Brain microvascular endothelial cell (primary cell): ENCODE results near the gene ABO.

Experiments
- DNase-seq: peaks from one replicate; pipeline ENCODE4 v3.0.0-alpha.2; 2020
- H3K27ac ChIP-seq: fragments of 250-450 bp; sonication (Bioruptor Pico); 2 replicates; pipeline ENCODE4 v1.5.1; 2020; ENCODE audit warnings: mild to moderate bottlenecking, moderate library complexity
- H3K27me3 ChIP-seq: fragments of 250-450 bp; sonication (Bioruptor Pico); replicated peaks from 2 replicates; pipeline ENCODE4 v1.5.1; 2020; ENCODE audit warnings: mild to moderate bottlenecking
- H3K36me3 ChIP-seq: fragments of 250-450 bp; sonication (Bioruptor Pico); replicated peaks from 2 replicates; pipeline ENCODE4 v1.5.1; 2020; ENCODE audit warnings: mild to moderate bottlenecking
- H3K4me3 ChIP-seq: 2 replicates; pipeline ENCODE4 v1.5.1; 2011; ENCODE audit warnings: low read depth, mild to moderate bottlenecking, control low read depth, low read length, moderate library complexity
- in situ Hi-C: cut with HindIII; loops from 2 replicates; pipeline ENCODE4 v1.10.0; 2017; ENCODE audit warnings: low sequenced_read_pairs, low pct_ligation_motif_present
- TF ChIP-seq, protein P1 (sequence below): IDR thresholded peaks from 2 replicates; pipeline ENCODE4 v1.5.1; 2011; ENCODE audit warnings: low read depth, mild to moderate bottlenecking, moderate library complexity, low read length, control low read depth, inconsistent platforms; ENCODE audit errors: missing control alignments

Gene ABO

DNA sequence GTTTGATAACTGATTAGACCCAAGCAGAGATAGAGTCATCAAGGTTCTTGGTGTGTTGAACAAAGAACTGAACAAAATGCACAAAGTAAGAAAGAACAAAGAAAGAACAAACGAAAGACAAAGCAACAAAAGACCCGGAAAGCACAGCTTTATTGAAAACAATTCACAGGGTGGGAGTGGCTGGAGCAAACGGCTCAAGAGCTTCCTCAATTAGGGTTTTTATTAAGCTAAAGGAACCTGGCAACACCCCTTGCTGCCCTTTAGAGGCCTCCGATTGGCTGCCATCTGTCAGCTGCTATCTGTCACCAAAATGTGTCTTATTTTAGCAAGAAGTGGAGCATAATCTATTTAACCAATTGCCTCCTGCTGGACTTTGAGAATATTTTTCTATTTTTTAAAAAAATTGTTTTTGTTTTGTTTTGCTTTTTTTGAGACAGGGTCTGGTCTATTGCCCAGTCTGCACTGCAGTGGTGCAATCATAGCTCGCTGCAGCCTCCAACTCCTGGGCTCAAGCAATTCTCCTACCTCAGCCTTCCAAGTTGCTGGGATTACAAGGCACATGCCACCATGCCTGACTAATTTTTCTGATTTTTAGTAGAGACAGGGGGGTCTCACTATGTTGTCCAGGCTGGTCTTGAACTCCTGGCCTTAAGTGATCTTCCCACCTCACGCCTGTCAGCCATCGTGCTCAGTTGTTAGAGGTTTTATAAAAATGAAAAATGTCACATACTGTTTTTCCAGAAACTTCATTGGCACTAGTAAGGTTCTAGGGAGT, 7.7 kb upstream of the ABO start:
- no peaks in the 10 kb centered on the region for H3K27me3 ChIP-seq
- H3K27ac ChIP-seq = no peak overlapping the region
- no peak for DNase-seq
- no peak overlapping the region for H3K4me3 ChIP-seq
- TF ChIP-seq, protein P1, sequence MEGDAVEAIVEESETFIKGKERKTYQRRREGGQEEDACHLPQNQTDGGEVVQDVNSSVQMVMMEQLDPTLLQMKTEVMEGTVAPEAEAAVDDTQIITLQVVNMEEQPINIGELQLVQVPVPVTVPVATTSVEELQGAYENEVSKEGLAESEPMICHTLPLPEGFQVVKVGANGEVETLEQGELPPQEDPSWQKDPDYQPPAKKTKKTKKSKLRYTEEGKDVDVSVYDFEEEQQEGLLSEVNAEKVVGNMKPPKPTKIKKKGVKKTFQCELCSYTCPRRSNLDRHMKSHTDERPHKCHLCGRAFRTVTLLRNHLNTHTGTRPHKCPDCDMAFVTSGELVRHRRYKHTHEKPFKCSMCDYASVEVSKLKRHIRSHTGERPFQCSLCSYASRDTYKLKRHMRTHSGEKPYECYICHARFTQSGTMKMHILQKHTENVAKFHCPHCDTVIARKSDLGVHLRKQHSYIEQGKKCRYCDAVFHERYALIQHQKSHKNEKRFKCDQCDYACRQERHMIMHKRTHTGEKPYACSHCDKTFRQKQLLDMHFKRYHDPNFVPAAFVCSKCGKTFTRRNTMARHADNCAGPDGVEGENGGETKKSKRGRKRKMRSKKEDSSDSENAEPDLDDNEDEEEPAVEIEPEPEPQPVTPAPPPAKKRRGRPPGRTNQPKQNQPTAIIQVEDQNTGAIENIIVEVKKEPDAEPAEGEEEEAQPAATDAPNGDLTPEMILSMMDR = no peak
- in situ Hi-C loops = no loop called here
- H3K36me3 ChIP-seq = no peaks in the 10 kb centered on the region

GRCh38 chr9:133280392-133280791, 5.4 kb upstream of the ABO start:
- Histone ChIP-seq H3K27ac (no peak overlapping the region), H3K27me3 (peaks cover 10% of the 10 kb centered on the region), H3K4me3 (no peak overlapping the region), H3K36me3 (no peaks in the 10 kb centered on the region)
- in situ Hi-C loops = no loop called here
- TF ChIP-seq, protein P1 = no peak
- no peak for DNase-seq

DNA sequence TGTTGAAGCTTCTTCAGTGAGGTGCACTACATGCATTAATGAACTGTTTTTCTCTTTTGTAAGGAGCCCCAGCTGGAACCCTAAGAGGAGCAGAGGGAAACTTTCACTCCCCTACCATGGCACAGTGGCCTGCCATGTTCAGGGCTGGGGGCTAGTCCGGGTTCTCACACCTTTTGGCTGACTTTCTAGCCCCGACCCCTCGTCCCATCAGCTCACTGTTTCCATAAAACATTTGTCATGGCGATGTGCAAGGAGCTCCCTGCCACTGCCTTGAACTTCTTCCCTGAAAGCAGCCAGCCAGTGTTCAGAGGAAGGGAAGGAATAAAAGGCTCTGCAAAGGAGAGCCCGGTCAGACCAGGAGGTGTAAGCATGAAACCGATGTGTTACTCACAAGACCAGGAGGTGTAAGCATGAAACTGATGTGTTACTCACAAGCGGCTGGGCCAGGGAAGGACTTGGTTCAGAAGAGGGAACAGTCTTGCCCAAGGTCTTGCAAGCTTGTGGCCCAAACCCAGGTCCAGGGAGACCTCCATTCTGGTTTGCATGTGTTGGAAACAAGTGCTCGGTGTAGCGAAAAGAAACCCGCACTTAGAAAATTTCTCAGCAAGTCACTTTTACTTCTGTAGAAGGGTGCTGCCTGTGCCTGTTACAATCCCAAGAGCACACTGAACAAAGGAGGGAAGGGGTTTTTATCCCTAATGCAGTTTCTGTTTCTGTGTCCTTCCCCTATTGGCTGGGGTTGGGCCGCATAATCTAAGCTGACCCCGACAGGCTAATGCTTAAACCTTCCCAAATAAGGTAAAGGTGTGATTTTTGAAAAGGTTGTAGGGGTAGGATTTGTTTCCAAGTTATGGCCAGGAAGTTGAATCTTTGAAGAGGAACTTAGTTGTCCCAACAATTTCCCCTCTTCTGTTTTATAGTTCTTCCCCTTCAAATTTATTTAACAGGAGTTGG, 3.4 kb upstream of the ABO start:
- H3K27me3 ChIP-seq = peaks cover 30% of the 10 kb centered on the region
- H3K27ac ChIP-seq = no peak overlapping the region
- H3K4me3 ChIP-seq = no peak overlapping the region
- no peaks in the 10 kb centered on the region for H3K36me3 ChIP-seq
- no peak for DNase-seq
- in situ Hi-C loops = no loop called here
- TF ChIP-seq, protein P1 = no peak

DNA sequence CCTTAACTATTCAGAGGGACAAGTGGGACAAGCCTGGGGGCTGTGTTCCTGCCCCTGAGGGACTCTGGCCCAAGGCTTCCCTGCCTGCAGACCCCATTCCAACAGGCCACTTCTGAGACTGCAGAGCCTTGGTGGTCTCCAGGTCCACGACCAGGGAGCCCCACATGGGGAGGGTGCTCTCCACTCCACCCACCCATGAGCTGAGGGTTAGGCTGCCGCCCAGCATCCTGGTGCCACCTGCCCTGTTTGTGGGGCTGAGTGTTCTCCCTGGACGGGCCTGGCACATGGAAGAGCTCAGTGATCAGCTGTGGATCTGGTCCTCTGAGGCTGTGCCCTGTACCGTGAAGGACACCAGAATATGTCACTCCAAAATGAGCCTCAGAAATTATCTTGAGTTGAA, 2.5 kb upstream of the ABO start:
- Histone ChIP-seq H3K27me3 (peaks cover 35% of the 10 kb centered on the region), H3K4me3 (no peak overlapping the region), H3K27ac (no peak overlapping the region), H3K36me3 (no peaks in the 10 kb centered on the region)
- DNase-seq = no peak
- in situ Hi-C loops = no loop called here
- TF ChIP-seq, protein P1 = no peak

- no peak overlapping the region for H3K4me3 ChIP-seq
Observed at GRCh38 chr9:133276923-133277322, 1.9 kb upstream of the ABO start.

More at GRCh38 chr9:133276923-133277322, 1.9 kb upstream of the ABO start:
- in situ Hi-C loops = no loop called here
- H3K27me3 ChIP-seq = peaks cover 38% of the 10 kb centered on the region
- H3K27ac ChIP-seq = no peak overlapping the region
- DNase-seq = no peak
- TF ChIP-seq, protein P1 = no peak
- no peaks in the 10 kb centered on the region for H3K36me3 ChIP-seq
